Measurements from ENCODE around the gene EPHA1.

Gene EPHA1

GRCh38 chr7:143408686-143409561 is at the start of gene EPHA1:
Gene EPHA1, minus strand, starts transcription at chr7:143408856. Its CDS starts 51 bp downstream, at chr7:143408805.
- no peaks in the 10 kb centered on the region for H3K36me3 Mint-ChIP-seq (ENCODE audit: low read depth)
- DNase-seq, result peak; percentile 42

GRCh38 chr7:143458263-143458662 is 49.6 kb upstream of the EPHA1 start:
- DNase-seq, result no peak
- Mint-ChIP-seq H3K27me3 (ENCODE audit: low read depth, poor library complexity) (peaks cover 4% of the 10 kb centered on the region), H3K9me3 (peaks cover 17% of the 10 kb centered on the region), H3K4me3 (no peak overlapping the region), H3K27ac (no peak overlapping the region), H3K4me1 (no peaks in the 10 kb centered on the region), H3K36me3 (ENCODE audit: low read depth) (no peaks in the 10 kb centered on the region)
- TF ChIP-seq CTCF (IDR thresholded peaks at IDR 0.05), result no peak

More at GRCh38 chr7:143408686-143409561, at the start of gene EPHA1:
- Mint-ChIP-seq H3K4me1 (peaks cover 84% of the 10 kb centered on the region), H3K27ac (peak within 1 kb of the TSS; percentile 49), H3K27me3 (ENCODE audit: low read depth, poor library complexity) (peaks cover 20% of the 10 kb centered on the region), H3K9me3 (no peaks in the 10 kb centered on the region), H3K4me3 (peak within 1 kb of the TSS; percentile 86)
- TF ChIP-seq CTCF (IDR thresholded peaks at IDR 0.05), result peak; percentile 36

GRCh38 chr7:143456992-143457793 is 48.5 kb upstream of the EPHA1 start:
- Mint-ChIP-seq H3K4me3 (no peak overlapping the region), H3K9me3 (peaks cover 10% of the 10 kb centered on the region), H3K27me3 (ENCODE audit: low read depth, poor library complexity) (peaks cover 7% of the 10 kb centered on the region), H3K36me3 (ENCODE audit: low read depth) (no peaks in the 10 kb centered on the region), H3K27ac (no peak overlapping the region), H3K4me1 (no peaks in the 10 kb centered on the region)
- DNase-seq, result no peak
- no peak for TF ChIP-seq CTCF (IDR thresholded peaks at IDR 0.05)

- H3K36me3 Mint-ChIP-seq (ENCODE audit: low read depth), result no peaks in the 10 kb centered on the region
- H3K4me3 Mint-ChIP-seq, result no peak overlapping the region
- peaks cover 5% of the 10 kb centered on the region for H3K9me3 Mint-ChIP-seq
- no peak for TF ChIP-seq CTCF (IDR thresholded peaks at IDR 0.05)
- no peak for DNase-seq
- H3K4me1 Mint-ChIP-seq, result no peaks in the 10 kb centered on the region
- no peak overlapping the region for H3K27ac Mint-ChIP-seq
- H3K27me3 Mint-ChIP-seq (ENCODE audit: low read depth, poor library complexity), result peaks cover 8% of the 10 kb centered on the region
Measured at GRCh38 chr7:143455942-143456341, 47.3 kb upstream of the EPHA1 start.

- Mint-ChIP-seq H3K36me3 (ENCODE audit: low read depth) (no peaks in the 10 kb centered on the region), H3K27me3 (ENCODE audit: low read depth, poor library complexity) (peaks cover 8% of the 10 kb centered on the region), H3K9me3 (peaks cover under 1% of the 10 kb centered on the region), H3K4me1 (no peaks in the 10 kb centered on the region), H3K27ac (no peak overlapping the region), H3K4me3 (no peak overlapping the region)
- no peak for TF ChIP-seq CTCF (IDR thresholded peaks at IDR 0.05)
- DNase-seq, result no peak
Measured at GRCh38 chr7:143455491-143455890, 46.8 kb upstream of the EPHA1 start.

Data from nephron progenitor cell (in vitro differentiated cells).